Left lung (tissue), 10 donors: ENCODE results near the gene PGAM2. TPM values are rescaled to one million over a fixed set of nuclear protein-coding genes. Genes with fewer than 3 reads are reported as not detected.
A peak's percentile ranks its signal among the peaks of the same experiment; 100 is the strongest.

Experiments
- ATAC-seq: fragments of 200-7000 bp; cut with Tn5 transposase; one replicate; pipeline ENCODE4 v1.9.1; 2020; ENCODE audit warnings: moderate library complexity
- DNase-seq, 4 donors: peaks; one replicate each; pipeline ENCODE4 v3.0.0-alpha.2; 2013 to 2020
- H3K27ac ChIP-seq, 2 donors: fragments of 200-600 bp; sonication (generic) in 1 of 2; one replicate each; pipeline versions ENCODE4 v1.5.0 to v1.8.0; 2020 to 2021
- H3K27me3 ChIP-seq, 2 donors: fragments of 200-600 bp; sonication (generic) in 1 of 2; one replicate each; pipeline versions ENCODE4 v1.5.0 to v1.8.0; 2020 to 2021
- H3K36me3 ChIP-seq, 2 donors: fragments of 200-600 bp; sonication (generic) in 1 of 2; one replicate each; pipeline versions ENCODE4 v1.5.0 to v1.8.0; 2020 to 2021
- H3K4me1 ChIP-seq, 2 donors: fragments of 200-600 bp; one replicate each; pipeline ENCODE4 v1.8.0; 2021
- H3K4me3 ChIP-seq, 2 donors: fragments of 200-600 bp; sonication (generic) in 1 of 2; one replicate each; pipeline versions ENCODE4 v1.5.0 to v1.8.0; 2020 to 2021; ENCODE audit warnings: mild to moderate bottlenecking in 1 of 2
- H3K9me3 ChIP-seq, 2 donors: fragments of 200-600 bp; sonication (generic) in 1 of 2; one replicate each; pipeline versions ENCODE4 v1.5.0 to v1.8.0; 2020 to 2021
- CTCF ChIP-seq, 2 donors: fragments of 200-600 bp; sonication (generic) in 1 of 2; IDR thresholded peaks; one replicate each; pipeline versions ENCODE4 v1.5.0 to v1.8.0; 2021; ENCODE audit warnings: antibody characterized with exemption in 2 of 2
- intact Hi-C, 2 donors: fragments of 100-400 bp; cut with DNase I; formaldehyde crosslinking; loops; one replicate each; pipeline versions ENCODE4 v1.11.2 to v1.14.2; 2022
- polyA plus RNA-seq, 6 donors: library from polyadenylated mRNA; unstranded; fragments of 120-200 nt; gene quantifications; one replicate each; pipeline ENCODE4 v1.2.1, GENCODE V29; 2013; ENCODE audit not compliant: insufficient read length in 6 of 6
- total RNA-seq, 2 donors: library from RNA; stranded (reverse); fragmentation: NEBNext Ultra II Directional; extraction: Animal tissue kit (Norgen Biotek cat#: 25700); gene quantifications; one replicate each; pipeline ENCODE4 v1.2.1, GENCODE V29; 2021
- donor health status: DM: no; HTN: yes; CAD: no.
- donor health status: DM: no; HTN: no; CAD: no.

PGAM2 gene
- total and polyA plus RNA-seq, 8 donors = 0.24 to 0.79 (median 0.52) TPM; not detected in 2

- no peak overlapping the region for H3K4me3 ChIP-seq
- no peak for TF ChIP-seq CTCF (IDR thresholded peaks at IDR 0.05)
- intact Hi-C loops = no loop called here
- DNase-seq (peak in 1 of 4 donors; percentile 51), ATAC-seq (no peak)
- peaks cover 3 to 4% of the 10 kb centered on the region in 2 donors for H3K4me1 ChIP-seq
- no peaks in the 10 kb centered on the region for H3K36me3 ChIP-seq
- H3K27me3 ChIP-seq = no peaks in the 10 kb centered on the region
- no peak overlapping the region for H3K27ac ChIP-seq
- no peaks in the 10 kb centered on the region for H3K9me3 ChIP-seq
These were observed 30.4 kb upstream of the PGAM2 start for GRCh38 chr7:44095781-44096180.

DNA sequence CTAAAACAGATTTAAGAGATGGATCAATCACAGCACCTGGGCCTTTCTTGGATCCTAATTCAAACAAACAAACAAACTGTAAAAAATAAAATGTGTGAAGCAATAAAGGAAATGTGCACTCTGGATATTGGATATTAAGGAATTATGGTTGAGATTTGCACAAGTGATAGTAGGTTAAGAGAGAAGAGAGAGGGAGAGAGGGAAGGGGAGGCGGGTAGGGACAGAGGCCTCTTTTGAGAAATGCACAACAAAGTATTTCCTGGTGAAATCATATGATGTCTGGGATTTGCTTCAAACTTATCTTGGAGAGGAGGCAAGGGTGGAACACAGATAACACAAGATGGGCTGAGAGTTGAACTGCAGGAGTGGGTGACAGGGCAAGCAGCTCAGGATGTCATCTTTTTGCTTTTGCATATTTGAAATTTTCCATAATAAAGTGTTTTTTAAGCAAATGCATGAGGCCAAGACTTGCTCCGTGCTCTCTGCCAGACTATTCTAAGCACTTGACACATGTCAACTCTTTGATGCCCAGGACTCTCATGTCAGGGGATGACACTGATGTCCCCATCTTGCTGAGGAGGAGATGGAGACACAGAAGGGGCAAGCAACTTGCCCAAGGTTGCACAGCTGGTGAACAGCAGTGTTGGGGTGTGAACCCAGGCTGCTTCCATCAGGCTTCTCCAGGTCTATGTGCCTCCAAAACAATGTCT, 29.7 kb upstream of the PGAM2 start:
- H3K27me3 ChIP-seq = no peaks in the 10 kb centered on the region
- DNase-seq (peak in 1 of 4 donors; percentile 2), ATAC-seq (no peak)
- H3K4me3 ChIP-seq = no peak overlapping the region
- intact Hi-C loops = no loop called here
- no peak for TF ChIP-seq CTCF (IDR thresholded peaks at IDR 0.05)
- no peaks in the 10 kb centered on the region for H3K36me3 ChIP-seq
- peak overlapping the region in 1 of 2 donors; percentile 56 for H3K27ac ChIP-seq
- H3K4me1 ChIP-seq = peaks cover 3 to 4% of the 10 kb centered on the region in 2 donors
- no peaks in the 10 kb centered on the region for H3K9me3 ChIP-seq

DNA sequence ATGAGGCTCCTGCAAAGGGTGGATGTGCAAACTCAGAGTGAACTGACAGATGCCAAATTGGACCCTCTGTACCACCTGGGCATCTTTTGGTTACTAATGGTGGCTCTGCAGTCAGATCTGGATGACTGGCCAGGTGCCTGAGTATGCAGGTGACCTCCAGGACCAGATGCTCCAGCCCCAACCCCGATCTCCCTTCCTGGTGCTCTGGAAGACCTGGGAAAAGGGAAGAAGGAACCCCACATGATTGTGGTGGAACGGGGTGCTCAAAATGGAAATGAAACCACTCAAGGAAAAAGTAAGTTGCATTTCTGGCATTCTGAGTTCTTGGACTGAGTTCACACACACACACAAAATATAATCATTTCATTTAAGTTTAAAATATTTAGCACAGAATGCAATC, 29.0 kb upstream of the PGAM2 start:
- intact Hi-C loops = no loop called here
- no peak for TF ChIP-seq CTCF (IDR thresholded peaks at IDR 0.05)
- no peaks in the 10 kb centered on the region for H3K27me3 ChIP-seq
- ATAC-seq = no peak
- no peak for DNase-seq
- H3K4me3 ChIP-seq = no peak overlapping the region
- no peak overlapping the region for H3K27ac ChIP-seq
- peaks cover 3 to 4% of the 10 kb centered on the region in 2 donors for H3K4me1 ChIP-seq
- no peaks in the 10 kb centered on the region for H3K9me3 ChIP-seq
- H3K36me3 ChIP-seq = no peaks in the 10 kb centered on the region

- ATAC-seq (no peak), DNase-seq (no peak)
- no peaks in the 10 kb centered on the region for H3K36me3 ChIP-seq
- intact Hi-C loops = no loop called here
- H3K27ac ChIP-seq = no peak overlapping the region
- no peak overlapping the region for H3K4me3 ChIP-seq
- no peak for TF ChIP-seq CTCF (IDR thresholded peaks at IDR 0.05)
- H3K9me3 ChIP-seq = no peaks in the 10 kb centered on the region
- H3K4me1 ChIP-seq = peaks cover 3 to 4% of the 10 kb centered on the region in 2 donors
- no peaks in the 10 kb centered on the region for H3K27me3 ChIP-seq
These were observed 27.8 kb upstream of the PGAM2 start for GRCh38 chr7:44093102-44093641.

DNA sequence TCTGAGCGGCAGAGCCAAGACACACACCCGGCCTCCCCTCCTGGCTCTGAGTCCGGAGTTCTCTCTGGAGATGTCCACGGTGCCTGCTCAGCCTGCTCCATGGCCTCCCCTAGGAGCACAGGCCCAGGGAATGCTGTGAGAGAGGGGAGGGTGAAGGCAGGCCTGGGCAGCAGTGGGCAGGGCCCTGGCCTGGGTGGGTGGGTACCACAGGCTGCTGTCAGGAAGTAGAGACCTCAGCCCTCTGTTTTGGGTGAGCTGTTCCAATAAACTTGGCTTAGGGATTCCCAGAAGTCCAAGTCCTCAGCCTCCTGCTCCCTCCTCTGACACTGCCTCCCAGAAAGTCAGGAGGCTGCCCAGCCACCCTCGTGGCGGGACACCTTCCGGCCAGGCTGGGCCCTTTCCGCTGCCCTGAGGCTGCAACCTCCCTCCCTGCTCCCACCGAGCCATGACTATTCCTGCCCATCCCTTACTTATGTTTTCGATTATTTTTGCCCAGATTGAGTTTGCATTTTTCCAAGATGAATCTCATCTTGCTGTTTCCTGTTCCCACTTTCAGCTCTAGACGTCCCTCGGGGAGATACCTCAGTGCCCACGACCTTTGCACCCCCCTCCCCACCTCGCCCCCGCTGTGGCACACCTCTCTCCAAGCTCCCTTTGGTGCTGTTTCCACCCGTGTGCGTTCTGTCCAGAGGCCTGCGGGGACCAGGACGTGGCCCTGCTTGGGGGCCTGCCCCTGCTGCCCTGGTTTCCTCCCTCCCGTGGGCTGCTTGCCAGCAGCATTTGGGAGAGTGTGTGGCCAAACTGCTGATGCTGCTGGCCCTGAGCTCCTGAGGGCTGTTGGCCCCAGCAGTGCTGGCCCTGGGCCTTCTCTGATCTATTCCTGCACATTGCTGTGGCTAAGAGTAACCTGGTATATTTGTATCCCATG, 22.8 kb upstream of the PGAM2 start:
- no peaks in the 10 kb centered on the region for H3K36me3 ChIP-seq
- no peaks in the 10 kb centered on the region for H3K27me3 ChIP-seq
- intact Hi-C loops = no loop called here
- ATAC-seq = peak; percentile 53
- H3K9me3 ChIP-seq = no peaks in the 10 kb centered on the region
- peak overlapping the region; percentile 58 to 84 for H3K27ac ChIP-seq
- peak in 1 of 4 donors; percentile 43 for DNase-seq
- H3K4me1 ChIP-seq = no peaks in the 10 kb centered on the region
- no peak overlapping the region for H3K4me3 ChIP-seq
- TF ChIP-seq CTCF (IDR thresholded peaks at IDR 0.05) = no peak
